H1 (cell line): ENCODE results near the gene TMEM245. TPM values are rescaled to one million over a fixed set of nuclear protein-coding genes. Genes with fewer than 3 reads are reported as not detected.

Source experiments
- CTCF ChIA-PET: fragments of 300-600 bp; sonication (Branson Sonifier 250); formaldehyde crosslinking; loops from one replicate; lab custom pipeline; 2021; ENCODE audit not compliant: partially characterized antibody; lab: Charles Lee
- POLR2A ChIA-PET: fragments of 300-600 bp; sonication (Branson Sonifier 250); formaldehyde crosslinking; loops from one replicate; lab custom pipeline; 2021; ENCODE audit warnings: inconsistent platforms; ENCODE audit not compliant: partially characterized antibody; lab: Charles Lee
- DNase-seq, 2 experiments: peaks; one replicate each; pipeline versions ENCODE4 v3.0.0 to v3.0.0-alpha.2; 2010 to 2022; ENCODE audit warnings: low spot score in 2 of 2, low read depth in 1 of 2, mixed read lengths in 1 of 2
- FAIRE-seq: peaks from 2 replicates; lab custom pipeline; 2011; peaks lifted over from hg19 to GRCh38; lab: Jason Lieb, UNC
- H2AFZ ChIP-seq: 2 replicates; pipeline ENCODE4 v1.8.1; 2012; ENCODE audit warnings: low read length, inconsistent platforms
- H2AK5ac ChIP-seq: 2 replicates; pipeline ENCODE4 v1.6.1; 2013; ENCODE audit warnings: low read depth, low read length
- H2BK120ac ChIP-seq: replicated peaks from 2 replicates; pipeline ENCODE3; 2013; ENCODE audit warnings: low read depth, low read length, inconsistent platforms
- H2BK12ac ChIP-seq: 2 replicates; pipeline ENCODE4 v1.6.1; 2013; ENCODE audit warnings: low read depth, low read length
- H2BK15ac ChIP-seq: 2 replicates; pipeline ENCODE4 v1.6.1; 2013; ENCODE audit warnings: low read length
- H2BK20ac ChIP-seq: 2 replicates; pipeline ENCODE4 v1.6.1; 2013; ENCODE audit warnings: low read length
- H2BK5ac ChIP-seq: 2 replicates; pipeline ENCODE4 v1.6.1; 2013; ENCODE audit warnings: low read depth, low read length
- H3K14ac ChIP-seq: 2 replicates; pipeline ENCODE4 v1.6.1; 2013; ENCODE audit warnings: inconsistent platforms; ENCODE audit not compliant: insufficient read length
- H3K18ac ChIP-seq: 2 replicates; pipeline ENCODE4 v1.6.1; 2013; ENCODE audit warnings: low read length; ENCODE audit errors: extremely low read depth
- H3K23ac ChIP-seq: 2 replicates; pipeline ENCODE4 v1.6.1; 2013; ENCODE audit warnings: inconsistent platforms; ENCODE audit not compliant: insufficient read length
- H3K23me2 ChIP-seq: 2 replicates; pipeline ENCODE4 v1.6.1; 2013; ENCODE audit warnings: low read depth, low read length
- H3K27ac ChIP-seq: 2 replicates; pipeline ENCODE4 v1.6.1; 2011; ENCODE audit warnings: low read depth, low read length, inconsistent platforms
- H3K27me3 ChIP-seq, 4 experiments: replicated peaks in 1 of 4; 1 replicate in 1 of 4; 2 replicates in 3 of 4; pipeline versions ENCODE4 v1.6.1 to v1.8.1; 2011 to 2013; ENCODE audit warnings: low read length in 3 of 4, mild to moderate bottlenecking in 3 of 4, inconsistent platforms in 2 of 4, mixed read lengths in 2 of 4, moderate library complexity in 1 of 4; ENCODE audit not compliant: control insufficient read depth in 3 of 4, insufficient read depth in 3 of 4; ENCODE audit errors: extremely low read depth in 1 of 4
- H3K36me3 ChIP-seq, 4 experiments: 2 replicates each; pipeline versions ENCODE4 v1.6.1 to v1.8.1; 2011 to 2013; ENCODE audit warnings: mild to moderate bottlenecking in 4 of 4, low read length in 3 of 4, moderate library complexity in 2 of 4, control low read depth in 1 of 4, inconsistent platforms in 1 of 4; ENCODE audit not compliant: insufficient read depth in 4 of 4, control insufficient read depth in 2 of 4
- H3K4ac ChIP-seq: replicated peaks from 2 replicates; pipeline ENCODE3; 2013; ENCODE audit warnings: low read length, low read depth, mixed read lengths, inconsistent platforms; ENCODE audit not compliant: insufficient read length
- H3K4me1 ChIP-seq, 4 experiments: replicated peaks in 1 of 4; 1 replicate in 1 of 4; 2 replicates in 3 of 4; pipeline versions ENCODE4 v1.6.1 to v1.8.1; 2011 to 2013; ENCODE audit warnings: low read length in 3 of 4, inconsistent platforms in 2 of 4, mixed read lengths in 1 of 4; ENCODE audit not compliant: insufficient read depth in 4 of 4, control insufficient read depth in 3 of 4
- H3K4me2 ChIP-seq, 2 experiments: 2 replicates each; pipeline versions ENCODE4 v1.6.1 to v1.8.1; 2011 to 2013; ENCODE audit warnings: low read depth in 2 of 2, low read length in 2 of 2, control low read depth in 1 of 2, inconsistent platforms in 1 of 2, mild to moderate bottlenecking in 1 of 2; ENCODE audit not compliant: insufficient read depth in 1 of 2
- H3K4me3 ChIP-seq, 4 experiments: fragments of 200-600, 300-600 bp in 1 of 4; sonication (generic), shearing (Covaris generic), sonication (Bioruptor Twin) in 1 of 4; 2 replicates each; pipeline versions ENCODE4 v1.5.1 to v1.8.1; 2011 to 2016; ENCODE audit warnings: low read length in 4 of 4, low read depth in 3 of 4, control low read depth in 2 of 4, inconsistent platforms in 2 of 4, mild to moderate bottlenecking in 2 of 4, mixed read lengths in 1 of 4, moderate library complexity in 1 of 4; ENCODE audit not compliant: insufficient read depth in 2 of 4; ENCODE audit errors: extremely low read depth in 1 of 4
- H3K56ac ChIP-seq: replicated peaks from 2 replicates; pipeline ENCODE3; 2013; ENCODE audit warnings: low read depth, mild to moderate bottlenecking, mixed read lengths, low read length, inconsistent platforms; ENCODE audit not compliant: insufficient read length
- H3K79me1 ChIP-seq: 2 replicates; pipeline ENCODE4 v1.6.1; 2013; ENCODE audit warnings: low read depth, low read length, control low read depth
- H3K79me2 ChIP-seq, 2 experiments: 2 replicates each; pipeline versions ENCODE4 v1.6.1 to v1.8.1; 2012 to 2013; ENCODE audit warnings: low read length in 2 of 2, mild to moderate bottlenecking in 2 of 2, inconsistent platforms in 1 of 2; ENCODE audit not compliant: insufficient read depth in 2 of 2, control insufficient read depth in 1 of 2
- H3K9ac ChIP-seq, 4 experiments: replicated peaks in 1 of 4; 1 replicate in 1 of 4; 2 replicates in 3 of 4; pipeline versions ENCODE4 v1.6.1 to v1.8.1; 2011 to 2013; ENCODE audit warnings: low read depth in 3 of 4, low read length in 3 of 4, control low read depth in 2 of 4, mild to moderate bottlenecking in 2 of 4, moderate library complexity in 2 of 4, inconsistent platforms in 1 of 4; ENCODE audit errors: extremely low read depth in 1 of 4
- H3K9me3 ChIP-seq, 2 experiments: 2 replicates each; pipeline versions ENCODE4 v1.6.1 to v1.8.1; 2012 to 2013; ENCODE audit warnings: mild to moderate bottlenecking in 2 of 2, moderate library complexity in 2 of 2, control low read depth in 1 of 2, inconsistent platforms in 1 of 2, low read depth in 1 of 2, low read length in 1 of 2, mixed read lengths in 1 of 2; ENCODE audit not compliant: insufficient read depth in 2 of 2
- H4K20me1 ChIP-seq, 2 experiments: replicated peaks in 1 of 2; 2 replicates each; pipeline versions ENCODE3 to v1.8.1; 2011 to 2013; ENCODE audit warnings: inconsistent platforms in 2 of 2, low read length in 2 of 2, mild to moderate bottlenecking in 1 of 2; ENCODE audit not compliant: insufficient read depth in 2 of 2, control insufficient read depth in 1 of 2
- H4K5ac ChIP-seq: 2 replicates; pipeline ENCODE4 v1.6.1; 2013; ENCODE audit warnings: low read length, low read depth, mixed read lengths, inconsistent platforms; ENCODE audit not compliant: insufficient read length
- H4K8ac ChIP-seq: 2 replicates; pipeline ENCODE4 v1.8.0; 2013; ENCODE audit warnings: mild to moderate bottlenecking, moderate library complexity, low read length, inconsistent platforms; ENCODE audit not compliant: insufficient read depth; ENCODE audit errors: extremely low read depth
- H4K91ac ChIP-seq: replicated peaks from 2 replicates; pipeline ENCODE3; 2013; ENCODE audit warnings: low read length, mixed read lengths, inconsistent platforms; ENCODE audit not compliant: insufficient read length
- EP300 ChIP-seq, 2 experiments: IDR thresholded peaks; 1 replicate in 1 of 2; 2 replicates in 1 of 2; pipeline ENCODE4 v1.6.1; 2011 to 2012; ENCODE audit warnings: low read depth in 2 of 2, low read length in 2 of 2, mild to moderate bottlenecking in 2 of 2, borderline replicate concordance in 1 of 2, inconsistent platforms in 1 of 2, moderate library complexity in 1 of 2
- HDAC6 ChIP-seq: IDR thresholded peaks from one replicate; pipeline ENCODE4 v1.7.1; 2012; ENCODE audit warnings: low read depth, mild to moderate bottlenecking, inconsistent platforms, low read length, moderate library complexity
- MAX ChIP-seq: IDR thresholded peaks from 2 replicates; pipeline ENCODE4 v1.6.1; 2012; ENCODE audit warnings: inconsistent platforms
- POLR2A ChIP-seq, 2 experiments: IDR thresholded peaks; 1 replicate in 1 of 2; 2 replicates in 1 of 2; pipeline ENCODE4 v1.6.1; 2011; ENCODE audit warnings: low read depth in 2 of 2, low read length in 2 of 2, mild to moderate bottlenecking in 2 of 2; ENCODE audit errors: control extremely low read depth in 1 of 2
- WGBS, 2 experiments: shearing (Covaris generic) in 1 of 2; methylation state at CpG; one replicate each; pipeline versions ENCODE4 v1.1.6 to v1.1.7; 2013 to 2015; ENCODE audit warnings: low lambda C conversion rate in 2 of 2, mixed read lengths in 2 of 2, inconsistent platforms in 1 of 2, low coverage in 1 of 2, missing lambda C conversion rate in 1 of 2; ENCODE audit not compliant: insufficient replicate concordance in 2 of 2, insufficient coverage in 1 of 2, insufficient read length in 1 of 2; ENCODE audit errors: extremely low coverage in 1 of 2, missing lambda C conversion rate in 1 of 2; 5-methylcytosine and 5-hydroxymethylcytosine counted together
- polyA plus RNA-seq, 7 experiments: library from polyadenylated mRNA; depleted of rRNA in 3 of 7; stranded (reverse) in 5 of 7; unstranded in 2 of 7; fragments of >200 nt in 5 of 7; fragments of 200-250 nt in 2 of 7; gene quantifications; 1 replicate in 5 of 7; 2 replicates in 1 of 7; 4 replicates in 1 of 7; pipeline versions ENCODE4 v1.2.1 to v1.2.3, GENCODE V29; 2011 to 2013; ENCODE audit warnings: missing spikeins in 2 of 7, mixed read lengths in 2 of 7
- total RNA-seq: library from RNA; stranded (reverse); fragmentation: NEBNext Ultra II Directional; extraction: Animal tissue kit (Norgen Biotek cat#: 25700); gene quantifications from 2 replicates; pipeline ENCODE4 v1.2.1, GENCODE V29; 2021

TMEM245 gene
- total and polyA plus RNA-seq, 2 of the 8 experiments (the other 6 are each of a cell fraction or from before 2014, with no cell fraction given): 44.3 to 45.8 TPM

GRCh38 chr9:109139851-109140250, 20.1 kb upstream of the TMEM245 start:
- H4K91ac ChIP-seq: no peak overlapping the region
- H3K36me3 ChIP-seq: no peaks in the 10 kb centered on the region
- H3K23ac ChIP-seq: no peak overlapping the region
- no peak overlapping the region for H2BK12ac ChIP-seq
- no peak overlapping the region for H4K5ac ChIP-seq
- no peak overlapping the region for H2BK15ac ChIP-seq
- no peak overlapping the region for H4K8ac ChIP-seq
- no peak overlapping the region for H3K4me2 ChIP-seq
- no peaks in the 10 kb centered on the region for H3K23me2 ChIP-seq
- H4K20me1 ChIP-seq: no peaks in the 10 kb centered on the region
- H3K9ac ChIP-seq: no peak overlapping the region
- H2AK5ac ChIP-seq: no peak overlapping the region
- H3K79me2 ChIP-seq: no peaks in the 10 kb centered on the region
- H2BK120ac ChIP-seq: no peak overlapping the region
- H3K14ac ChIP-seq: no peak overlapping the region
- no peak for TF ChIP-seq HDAC6
- TF ChIP-seq POLR2A (IDR thresholded peaks at IDR 0.05; ENCODE audit: control extremely low read depth in 1 of 2, low read depth in 2 of 2, low read length in 2 of 2): no peak
- no peak for TF ChIP-seq MAX
- TF ChIP-seq EP300 (IDR thresholded peaks at IDR 0.05; ENCODE audit: borderline replicate concordance in 1 of 2, low read depth in 2 of 2, low read length in 2 of 2): no peak
- no peaks in the 10 kb centered on the region for H3K79me1 ChIP-seq
- no peak overlapping the region for H3K27ac ChIP-seq
- CTCF ChIA-PET: interaction anchor here (1.0 kb wide), 1 partner anchor 19 kb away, joined by 3 read pairs; no protein-coding TSS in a partner anchor
- no peaks in the 10 kb centered on the region for H3K27me3 ChIP-seq
- H3K56ac ChIP-seq: no peak overlapping the region
- 93% methylated on average over 1 of the region's 1 CpG; no CpG with 5 or more reads in 1 of the 2 experiments for WGBS, 2 experiments
- H3K18ac ChIP-seq: no peak overlapping the region
- no peak overlapping the region for H3K4ac ChIP-seq
- no peak overlapping the region for H3K4me3 ChIP-seq
- no peaks in the 10 kb centered on the region for H3K9me3 ChIP-seq
- no peak for FAIRE-seq
- DNase-seq: no peak
- POLR2A ChIA-PET: interaction anchor here (0.9 kb wide), 1 partner anchor 22 kb away, joined by 6 read pairs; no protein-coding TSS in a partner anchor
- no peak overlapping the region for H2BK5ac ChIP-seq
- no peak overlapping the region for H2BK20ac ChIP-seq
- H2AFZ ChIP-seq: no peak overlapping the region
- no peaks in the 10 kb centered on the region for H3K4me1 ChIP-seq
